Ishikawa (cell line): ENCODE data around the gene CFAP46.

Experiments used
- CEBPB ChIP-seq: IDR thresholded peaks from 2 replicates; pipeline ENCODE4 v1.6.1; 2012
- CREB1 ChIP-seq: IDR thresholded peaks from 2 replicates; pipeline ENCODE4 v1.6.1; 2012; ENCODE audit warnings: low read depth
- EGR1 ChIP-seq: IDR thresholded peaks from 2 replicates; pipeline ENCODE4 v1.6.1; 2012
- EP300 ChIP-seq: IDR thresholded peaks from 2 replicates; pipeline ENCODE4 v1.6.1; 2012; ENCODE audit warnings: borderline replicate concordance
- FOXM1 ChIP-seq: IDR thresholded peaks from 2 replicates; pipeline ENCODE4 v1.6.1; 2012; ENCODE audit warnings: low read depth, borderline replicate concordance
- MAX ChIP-seq: IDR thresholded peaks from 2 replicates; pipeline ENCODE4 v1.6.1; 2012
- NFIC ChIP-seq: IDR thresholded peaks from 2 replicates; pipeline ENCODE4 v1.6.1; 2012
- RAD21 ChIP-seq: IDR thresholded peaks from 2 replicates; pipeline ENCODE4 v1.6.1; 2012; ENCODE audit warnings: low read depth
- REST ChIP-seq: IDR thresholded peaks from 2 replicates; pipeline ENCODE4 v1.6.1; 2012; ENCODE audit warnings: low read depth, mild to moderate bottlenecking
- TAF1 ChIP-seq: IDR thresholded peaks from 2 replicates; pipeline ENCODE4 v1.6.1; 2012; ENCODE audit warnings: low read depth, mild to moderate bottlenecking
- TCF12 ChIP-seq: IDR thresholded peaks from 2 replicates; pipeline ENCODE4 v1.6.1; 2012; ENCODE audit warnings: low read depth
- TEAD4 ChIP-seq: IDR thresholded peaks from 2 replicates; pipeline ENCODE4 v1.6.1; 2012
- USF1 ChIP-seq: IDR thresholded peaks from 2 replicates; pipeline ENCODE4 v1.6.1; 2012
- YY1 ChIP-seq: IDR thresholded peaks from 2 replicates; pipeline ENCODE4 v1.6.1; 2012; ENCODE audit warnings: low read depth
- ZBTB7A ChIP-seq: IDR thresholded peaks from 2 replicates; pipeline ENCODE4 v1.6.1; 2012; ENCODE audit warnings: low read depth

The CFAP46 gene

GRCh38 chr10:132879408-132880127 lies 62.8 kb downstream of the CFAP46 start:
- TF ChIP-seq USF1: peak; percentile 62
- no peak for TF ChIP-seq YY1
- TF ChIP-seq ZBTB7A: no peak
- no peak for TF ChIP-seq CEBPB
- no peak for TF ChIP-seq NFIC
- TF ChIP-seq RAD21: no peak
- no peak for TF ChIP-seq TAF1
- peak; percentile 64 for TF ChIP-seq MAX
- TF ChIP-seq REST: no peak
- no peak for TF ChIP-seq FOXM1
- TF ChIP-seq TCF12: no peak
- TF ChIP-seq CREB1: no peak
- no peak for TF ChIP-seq EGR1
- no peak for TF ChIP-seq TEAD4
- TF ChIP-seq EP300: no peak

- TF ChIP-seq TEAD4 (no peak), CEBPB (no peak), EGR1 (no peak), TCF12 (no peak), EP300 (no peak), MAX (no peak), FOXM1 (no peak), RAD21 (no peak), REST (no peak), USF1 (no peak), ZBTB7A (no peak)
These were observed 63.5 kb downstream of the CFAP46 start for GRCh38 chr10:132878730-132879407.

- no peak for TF ChIP-seq TCF12
- no peak for TF ChIP-seq USF1
- TF ChIP-seq EP300: no peak
- TF ChIP-seq EGR1: no peak
- no peak for TF ChIP-seq FOXM1
- no peak for TF ChIP-seq REST
- no peak for TF ChIP-seq NFIC
- no peak for TF ChIP-seq CEBPB
- no peak for TF ChIP-seq TAF1
- TF ChIP-seq CREB1: no peak
- TF ChIP-seq YY1: no peak
- no peak for TF ChIP-seq RAD21
- TF ChIP-seq ZBTB7A: no peak
- TF ChIP-seq MAX: no peak
These were observed 64.2 kb downstream of the CFAP46 start for GRCh38 chr10:132878091-132878729.
